HCT116 (cell line): ENCODE data around the gene SLC30A10. TPM values are rescaled to one million over a fixed set of nuclear protein-coding genes. Genes with fewer than 3 reads are reported as not detected.

Experiments used
- ATAC-seq: fragments of 200-7000 bp; cut with Tn5 transposase; 2 replicates; pipeline ENCODE4 v1.9.1; 2020; ENCODE audit warnings: mild to moderate bottlenecking, moderate library complexity
- BruUV-seq: library from RNA; stranded (reverse); fragments of 400-500 nt; replicated peaks from 2 replicates; lab custom pipeline; 2021; lab: Mats Ljungman, UMichigan
- CTCF ChIA-PET: fragments of 300-600 bp; sonication (Branson Sonifier 250); formaldehyde crosslinking; loops from one replicate; lab custom pipeline; 2021; ENCODE audit warnings: antibody characterized with exemption; lab: Charles Lee
- POLR2A ChIA-PET: fragments of 300-600, 350-600 bp; sonication (Branson Sonifier 250); formaldehyde crosslinking; loops from one replicate; lab custom pipeline; 2021; ENCODE audit warnings: antibody characterized with exemption; lab: Charles Lee
- RAD21 ChIA-PET, 2 experiments: fragments of 300-600 bp; sonication (Branson Sonifier 250); formaldehyde crosslinking; loops; one replicate each; lab custom pipeline; 2023; ENCODE audit warnings: low total read pairs in 2 of 2; ENCODE audit not compliant: uncharacterized antibody in 2 of 2, unreplicated experiment in 2 of 2, low non-redundant PET in 1 of 2; lab: Charles Lee
- DNase-seq: peaks from one replicate; pipeline ENCODE4 v3.0.0-alpha.2; 2010; ENCODE audit warnings: low read depth, low spot score
- H2AFZ ChIP-seq: fragments of 200-600 bp; shearing (Covaris generic), sonication (generic); 2 replicates; pipeline ENCODE4 v1.6.1; 2017; ENCODE audit warnings: low read depth, mixed run types, mixed read lengths, antibody characterized with exemption, low read length; ENCODE audit not compliant: poor library complexity, severe bottlenecking
- H3K27ac ChIP-seq: 2 replicates; pipeline ENCODE4 v1.5.1; 2012; ENCODE audit warnings: low read depth, low read length
- H3K27me3 ChIP-seq: fragments of 200-600 bp; sonication (generic); 2 replicates; pipeline ENCODE4 v1.6.1; 2016; ENCODE audit warnings: mixed run types, low read length, mixed read lengths; ENCODE audit not compliant: insufficient read depth
- H3K36me3 ChIP-seq, 2 experiments: fragments of 200-500 bp in 1 of 2; fragments of 200-600 bp in 1 of 2; sonication (Bioruptor generic) in 1 of 2; sonication (generic) in 1 of 2; 2 replicates each; pipeline versions ENCODE4 v1.5.1 to v1.6.1; 2014 to 2016; ENCODE audit warnings: low read length in 2 of 2, inconsistent platforms in 1 of 2, mixed read lengths in 1 of 2, mixed run types in 1 of 2; ENCODE audit not compliant: insufficient read depth in 2 of 2, control insufficient read depth in 1 of 2
- H3K4me1 ChIP-seq, 2 experiments: fragments of 200-600 bp in 1 of 2; sonication (generic) in 1 of 2; 2 replicates each; pipeline versions ENCODE4 v1.5.1 to v1.6.1; 2012 to 2017; ENCODE audit warnings: low read length in 2 of 2, inconsistent platforms in 1 of 2, mild to moderate bottlenecking in 1 of 2, mixed read lengths in 1 of 2, mixed run types in 1 of 2, moderate library complexity in 1 of 2; ENCODE audit not compliant: insufficient read depth in 2 of 2, control insufficient read depth in 1 of 2
- H3K4me2 ChIP-seq: fragments of 200-600 bp; sonication (generic); 2 replicates; pipeline ENCODE4 v1.6.1; 2017; ENCODE audit warnings: mixed run types, low read length, mixed read lengths
- H3K4me3 ChIP-seq, 2 experiments: fragments of 200-600 bp in 1 of 2; sonication (generic) in 1 of 2; replicated peaks in 1 of 2; 2 replicates each; pipeline ENCODE4 v1.5.1; 2011 to 2016; ENCODE audit warnings: low read length in 2 of 2, control low read depth in 1 of 2, low read depth in 1 of 2, mild to moderate bottlenecking in 1 of 2, mixed read lengths in 1 of 2, mixed run types in 1 of 2
- H3K79me2 ChIP-seq: fragments of 200-600 bp; sonication (generic); 2 replicates; pipeline ENCODE4 v1.6.1; 2017; ENCODE audit warnings: mild to moderate bottlenecking, mixed run types, low read length, moderate library complexity, mixed read lengths; ENCODE audit not compliant: insufficient read depth
- H3K9ac ChIP-seq: fragments of 200-600 bp; sonication (generic); 2 replicates; pipeline ENCODE4 v1.6.1; 2016; ENCODE audit warnings: low read length, mixed read lengths
- H3K9me2 ChIP-seq: fragments of 200-600 bp; sonication (generic), shearing (Covaris generic); 2 replicates; pipeline ENCODE4 v1.6.1; 2017; ENCODE audit warnings: mixed run types, mild to moderate bottlenecking, moderate library complexity; ENCODE audit not compliant: insufficient read depth
- H3K9me3 ChIP-seq, 2 experiments: fragments of 200-500 bp in 1 of 2; fragments of 200-600 bp in 1 of 2; sonication (Bioruptor generic) in 1 of 2; sonication (generic) in 1 of 2; 2 replicates each; pipeline ENCODE4 v1.6.1; 2014 to 2017; ENCODE audit warnings: low read length in 2 of 2, mixed read lengths in 2 of 2, inconsistent platforms in 1 of 2, low read depth in 1 of 2, mild to moderate bottlenecking in 1 of 2, mixed run types in 1 of 2, moderate library complexity in 1 of 2; ENCODE audit not compliant: control insufficient read depth in 1 of 2, insufficient read depth in 1 of 2
- H4K20me1 ChIP-seq: fragments of 200-600 bp; sonication (generic), shearing (Covaris generic); 2 replicates; pipeline ENCODE4 v1.6.1; 2017; ENCODE audit warnings: mixed run types, mild to moderate bottlenecking, moderate library complexity; ENCODE audit not compliant: insufficient read depth
- CEBPB ChIP-seq: IDR thresholded peaks from 2 replicates; pipeline ENCODE4 v1.6.1; 2012; ENCODE audit warnings: low read depth
- EGR1 ChIP-seq: IDR thresholded peaks from 2 replicates; pipeline ENCODE4 v1.6.1; 2012; ENCODE audit warnings: low read depth
- ELF1 ChIP-seq: IDR thresholded peaks from 2 replicates; pipeline ENCODE4 v1.6.1; 2012; ENCODE audit warnings: low read depth, borderline replicate concordance
- EZH2phosphoT487 ChIP-seq: fragments of 200-600 bp; IDR thresholded peaks from 2 replicates; pipeline ENCODE4 v1.6.1; 2018; ENCODE audit warnings: antibody characterized with exemption, borderline replicate concordance
- JUND ChIP-seq: IDR thresholded peaks from 2 replicates; pipeline ENCODE4 v1.6.1; 2012
- POLR2AphosphoS5 ChIP-seq: IDR thresholded peaks from 2 replicates; pipeline ENCODE4 v1.6.1; 2011; ENCODE audit warnings: mild to moderate bottlenecking, low read depth, low read length, moderate library complexity
- SP1 ChIP-seq: IDR thresholded peaks from 2 replicates; pipeline ENCODE4 v1.6.1; 2012; ENCODE audit warnings: low read depth
- SRF ChIP-seq: IDR thresholded peaks from 2 replicates; pipeline ENCODE4 v1.6.1; 2012; ENCODE audit warnings: low read depth
- TCF7L2 ChIP-seq: IDR thresholded peaks from 2 replicates; pipeline ENCODE4 v1.7.0; 2011; ENCODE audit warnings: borderline replicate concordance, inconsistent platforms; ENCODE audit not compliant: insufficient read depth, insufficient read length; ENCODE audit errors: extremely low read depth
- YY1 ChIP-seq: IDR thresholded peaks from 2 replicates; pipeline ENCODE4 v1.6.1; 2011; ENCODE audit warnings: low read length, low read depth, moderate library complexity, mild to moderate bottlenecking; ENCODE audit not compliant: insufficient replicate concordance; ENCODE audit errors: extremely low read depth
- ZFX ChIP-seq: fragments of 450-650 bp; IDR thresholded peaks from 2 replicates; pipeline ENCODE4 v1.6.1; 2017
- intact Hi-C: fragments of 100-400 bp; cut with micrococcal nuclease; formaldehyde crosslinking; loops from 2 replicates; pipeline ENCODE4 v1.10.0; 2022
- total RNA-seq: library from RNA; stranded (reverse); gene quantifications from one replicate; pipeline ENCODE4 v1.2.1, GENCODE V29; 2021; ENCODE audit not compliant: unreplicated experiment
- TF ChIP-seq, protein P1 (sequence below): IDR thresholded peaks from 2 replicates; pipeline ENCODE4 v1.6.1; 2012
- TF ChIP-seq, protein P2 (sequence below): IDR thresholded peaks from 2 replicates; pipeline ENCODE4 v1.6.1; 2012

SLC30A10 gene
- total RNA-seq, 1 experiment from 2014 or later = 0.15 TPM

DNA sequence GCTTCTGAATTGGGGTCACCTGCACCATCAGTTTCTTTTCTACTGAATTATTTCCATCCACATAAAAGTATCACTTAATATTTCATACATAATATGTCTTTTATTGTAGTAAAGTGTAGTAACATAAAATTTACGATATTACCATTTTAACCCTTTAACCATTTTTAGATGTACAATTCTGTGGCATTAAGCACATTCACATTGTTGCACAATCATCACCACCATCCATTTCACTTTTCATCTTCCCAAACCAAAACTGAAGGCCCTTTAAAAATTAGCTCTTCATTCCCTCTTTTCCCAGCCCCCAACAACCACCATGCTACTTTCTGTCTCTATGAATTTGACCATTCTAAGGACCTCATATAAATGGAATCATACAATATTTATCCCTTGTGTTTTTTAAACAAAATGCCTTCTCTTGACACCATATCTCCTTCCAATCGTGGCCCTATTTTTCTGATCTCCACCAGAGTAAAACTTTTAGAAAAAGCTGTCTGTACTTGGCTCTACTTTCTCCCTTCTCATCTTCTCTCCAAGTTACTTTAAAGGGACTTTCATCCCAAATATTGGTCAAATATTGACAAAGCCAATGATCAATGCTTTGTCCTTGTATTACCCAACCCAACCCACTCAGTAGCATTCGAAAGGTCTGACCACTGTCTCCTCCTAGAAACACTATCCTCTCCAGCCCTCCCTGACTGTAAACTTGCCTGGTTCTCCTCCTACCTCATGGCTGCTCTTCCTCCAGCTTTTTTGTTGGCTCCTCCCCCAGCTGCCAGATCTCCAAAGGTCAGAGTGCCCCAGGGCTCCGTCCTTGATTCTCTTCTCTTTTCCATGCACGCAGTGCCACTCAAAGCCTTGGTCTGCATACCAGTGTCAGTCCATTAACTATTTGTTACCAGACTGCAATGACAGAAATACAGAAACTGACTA is 44.7 kb downstream of the SLC30A10 start:
- Histone ChIP-seq H3K79me2 (no peaks in the 10 kb centered on the region), H3K9ac (no peak overlapping the region), H2AFZ (no peak overlapping the region), H3K9me2 (no peaks in the 10 kb centered on the region), H3K27me3 (peaks cover 39% of the 10 kb centered on the region), H3K4me2 (no peak overlapping the region), H3K27ac (no peak overlapping the region), H4K20me1 (no peaks in the 10 kb centered on the region), H3K4me3 (no peak overlapping the region), H3K9me3 (no peaks in the 10 kb centered on the region), H3K36me3 (no peaks in the 10 kb centered on the region), H3K4me1 (no peaks in the 10 kb centered on the region)
- no peak for TF ChIP-seq SP1
- TF ChIP-seq POLR2AphosphoS5 = no peak
- TF ChIP-seq YY1 = no peak
- no peak for TF ChIP-seq ELF1
- no peak for TF ChIP-seq TCF7L2
- TF ChIP-seq SRF = no peak
- TF ChIP-seq EZH2phosphoT487 = no peak
- TF ChIP-seq, protein P1, sequence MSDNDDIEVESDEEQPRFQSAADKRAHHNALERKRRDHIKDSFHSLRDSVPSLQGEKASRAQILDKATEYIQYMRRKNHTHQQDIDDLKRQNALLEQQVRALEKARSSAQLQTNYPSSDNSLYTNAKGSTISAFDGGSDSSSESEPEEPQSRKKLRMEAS = no peak
- TF ChIP-seq EGR1 = no peak
- TF ChIP-seq JUND = no peak
- TF ChIP-seq, protein P2, sequence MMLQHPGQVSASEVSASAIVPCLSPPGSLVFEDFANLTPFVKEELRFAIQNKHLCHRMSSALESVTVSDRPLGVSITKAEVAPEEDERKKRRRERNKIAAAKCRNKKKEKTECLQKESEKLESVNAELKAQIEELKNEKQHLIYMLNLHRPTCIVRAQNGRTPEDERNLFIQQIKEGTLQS = no peak
- no peak for TF ChIP-seq CEBPB
- no peak for TF ChIP-seq ZFX
- RAD21 ChIA-PET = no interaction called here
- CTCF ChIA-PET = no interaction called here
- intact Hi-C loops = no loop called here
- ATAC-seq (no peak), DNase-seq (no peak)
- POLR2A ChIA-PET = no interaction called here
- BruUV-seq = no TSS peak
